ENCODE data around the gene RFTN1. TPM values are rescaled to one million over a fixed set of nuclear protein-coding genes. Genes with fewer than 3 reads are reported as not detected.

RFTN1 gene
- total and polyA plus RNA-seq, 2 donors (not counting 3 experiments of a cell fraction or from before 2014, with no cell fraction given): 40.3 to 43.3 TPM

GRCh38 chr3:16476636-16477035, 36.9 kb downstream of the RFTN1 start:
- intact Hi-C loops (cut with micrococcal nuclease): loop anchor here (1.0 to 2.0 kb wide), 2 partner anchors 8 to 28 kb away; no protein-coding TSS in a partner anchor
- dilution Hi-C loops (cut with MboI; ENCODE audit: extremely low pct_ligation_motif_present, low sequenced_read_pairs): no loop called here
- FAIRE-seq (peak; percentile 64), DNase-seq (ENCODE audit: low read depth, low spot score) (peak; percentile 90)
- Histone ChIP-seq H2AFZ (ENCODE audit: low read depth, low read length) (no peak overlapping the region), H4K20me1 (replicated peaks; ENCODE audit: control insufficient read depth, extremely low read depth, insufficient read depth, low read length) (no peaks in the 10 kb centered on the region), H3K27me3 (ENCODE audit: control insufficient read depth in 2 of 2, insufficient read depth in 2 of 2, low read length in 2 of 2) (no peaks in the 10 kb centered on the region), H3K4me2 (ENCODE audit: insufficient read depth, low read length) (peak overlapping the region; percentile 18), H3K4me3 (replicated peaks in 1 of 3; ENCODE audit: insufficient read depth in 1 of 3, low read depth in 1 of 3, low read length in 3 of 3) (no peak overlapping the region), H3K27ac (ENCODE audit: insufficient read depth, low read depth, low read length) (peak overlapping the region; percentile 42), H3K36me3 (ENCODE audit: control insufficient read depth in 2 of 2, extremely low read depth in 1 of 2, insufficient read depth in 2 of 2, low read length in 2 of 2) (no peaks in the 10 kb centered on the region), H3K9me3 (replicated peaks; ENCODE audit: control insufficient read depth, insufficient read depth, low read length) (no peaks in the 10 kb centered on the region), H3K9ac (replicated peaks; ENCODE audit: extremely low read depth, insufficient read depth, low read length) (no peak overlapping the region), H3K9me1 (replicated peaks; ENCODE audit: control insufficient read depth, extremely low read depth, insufficient read depth, low read length) (no peaks in the 10 kb centered on the region), H3K79me2 (ENCODE audit: control insufficient read depth, insufficient read depth, low read length) (no peaks in the 10 kb centered on the region), H3K4me1 (ENCODE audit: control insufficient read depth, extremely low read depth, insufficient read depth, low read length) (peaks cover 50% of the 10 kb centered on the region)
- no TSS peak for BruUV-seq (replicated peaks)
- ChIA-PET POLR2A (interaction anchor here (0.6 to 0.7 kb wide), 2 partner anchors 36 to 67 kb away, joined by 3 read pairs; no protein-coding TSS in a partner anchor), CTCF (interaction anchor here (0.6 to 3.4 kb wide), 11 partner anchors 8 to 209 kb away, joined by 3 to 14 read pairs (median 3); no protein-coding TSS in a partner anchor)
- TF ChIP-seq EZH2 (IDR thresholded peaks at IDR 0.05; ENCODE audit: borderline replicate concordance, low read depth, low read length, severe bottlenecking) (no peak), FOS (IDR thresholded peaks at IDR 0.05; ENCODE audit: borderline replicate concordance, insufficient read depth, low read length) (peak; percentile 49), MAX (IDR thresholded peaks at IDR 0.05; ENCODE audit: insufficient read depth, insufficient read length) (no peak), JUN (IDR thresholded peaks at IDR 0.05; ENCODE audit: borderline replicate concordance, insufficient read depth, insufficient read length, low read depth) (peak; percentile 35), GATA2 (IDR thresholded peaks at IDR 0.05; ENCODE audit: insufficient read depth, insufficient read length, low read depth, low read length) (peak; percentile 78), POLR2A (IDR thresholded peaks at IDR 0.05; ENCODE audit: low read depth, low read length) (no peak), POLR2AphosphoS5 (IDR thresholded peaks at IDR 0.05; ENCODE audit: insufficient read depth, low read depth, low read length) (peak; percentile 59), MYC (IDR thresholded peaks at IDR 0.05; ENCODE audit: low read depth, low read length) (no peak)
- TF ChIP-seq, protein P1, sequence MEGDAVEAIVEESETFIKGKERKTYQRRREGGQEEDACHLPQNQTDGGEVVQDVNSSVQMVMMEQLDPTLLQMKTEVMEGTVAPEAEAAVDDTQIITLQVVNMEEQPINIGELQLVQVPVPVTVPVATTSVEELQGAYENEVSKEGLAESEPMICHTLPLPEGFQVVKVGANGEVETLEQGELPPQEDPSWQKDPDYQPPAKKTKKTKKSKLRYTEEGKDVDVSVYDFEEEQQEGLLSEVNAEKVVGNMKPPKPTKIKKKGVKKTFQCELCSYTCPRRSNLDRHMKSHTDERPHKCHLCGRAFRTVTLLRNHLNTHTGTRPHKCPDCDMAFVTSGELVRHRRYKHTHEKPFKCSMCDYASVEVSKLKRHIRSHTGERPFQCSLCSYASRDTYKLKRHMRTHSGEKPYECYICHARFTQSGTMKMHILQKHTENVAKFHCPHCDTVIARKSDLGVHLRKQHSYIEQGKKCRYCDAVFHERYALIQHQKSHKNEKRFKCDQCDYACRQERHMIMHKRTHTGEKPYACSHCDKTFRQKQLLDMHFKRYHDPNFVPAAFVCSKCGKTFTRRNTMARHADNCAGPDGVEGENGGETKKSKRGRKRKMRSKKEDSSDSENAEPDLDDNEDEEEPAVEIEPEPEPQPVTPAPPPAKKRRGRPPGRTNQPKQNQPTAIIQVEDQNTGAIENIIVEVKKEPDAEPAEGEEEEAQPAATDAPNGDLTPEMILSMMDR (IDR thresholded peaks at IDR 0.05; ENCODE audit: extremely low read depth in 1 of 2, insufficient read depth in 1 of 2, low read depth in 1 of 2, low read length in 2 of 2): no peak
